Liver (tissue), 9 donors: Measurements from ENCODE around the gene SNX6. TPM values are rescaled to one million over a fixed set of nuclear protein-coding genes. Genes with fewer than 3 reads are reported as not detected.

Experiments used
- DNase-seq: peaks from one replicate; pipeline ENCODE4 v3.0.0-alpha.2; 2017; ENCODE audit warnings: low spot score
- H3K27ac ChIP-seq, 2 donors: one replicate each; pipeline ENCODE4 v1.7.0; 2013; ENCODE audit warnings: inconsistent platforms in 2 of 2, low read length in 2 of 2, control low read depth in 1 of 2, low read depth in 1 of 2, mild to moderate bottlenecking in 1 of 2
- H3K27me3 ChIP-seq, 4 donors: one replicate each; pipeline versions ENCODE4 v1.6.1 to v1.7.0; 2013; ENCODE audit warnings: low read length in 3 of 4, inconsistent platforms in 1 of 4, mild to moderate bottlenecking in 1 of 4, moderate library complexity in 1 of 4; ENCODE audit not compliant: control insufficient read depth in 4 of 4, insufficient read depth in 4 of 4
- H3K36me3 ChIP-seq, 4 donors: one replicate each; pipeline versions ENCODE4 v1.6.1 to v1.7.0; 2013; ENCODE audit warnings: low read length in 3 of 4, mild to moderate bottlenecking in 3 of 4, low read depth in 1 of 4, moderate library complexity in 1 of 4; ENCODE audit not compliant: control insufficient read depth in 4 of 4, insufficient read depth in 3 of 4
- H3K4me1 ChIP-seq, 4 donors: one replicate each; pipeline versions ENCODE4 v1.6.1 to v1.7.0; 2013; ENCODE audit warnings: low read length in 3 of 4, mild to moderate bottlenecking in 3 of 4, moderate library complexity in 1 of 4; ENCODE audit not compliant: control insufficient read depth in 4 of 4, insufficient read depth in 4 of 4
- H3K4me3 ChIP-seq, 3 donors: one replicate each; pipeline versions ENCODE4 v1.6.1 to v1.7.0; 2013; ENCODE audit warnings: low read length in 3 of 3, control low read depth in 1 of 3, low read depth in 1 of 3, mild to moderate bottlenecking in 1 of 3
- H3K9ac ChIP-seq, 2 donors: one replicate each; pipeline ENCODE4 v1.7.0; 2013; ENCODE audit warnings: low read length in 2 of 2, mild to moderate bottlenecking in 2 of 2, moderate library complexity in 2 of 2, control low read depth in 1 of 2, low read depth in 1 of 2
- H3K9me3 ChIP-seq, 4 donors: one replicate each; pipeline versions ENCODE4 v1.6.1 to v1.7.0; 2013; ENCODE audit warnings: low read length in 3 of 4; ENCODE audit not compliant: control insufficient read depth in 4 of 4
- ATF3 ChIP-seq: IDR thresholded peaks from 2 replicates; pipeline ENCODE4 v1.6.1; 2016; ENCODE audit warnings: antibody characterized with exemption
- CTCF ChIP-seq: fragments of 150-350 bp; IDR thresholded peaks from 2 replicates; pipeline ENCODE4 v1.5.1; 2017; ENCODE audit warnings: improper control_type of control experiment, low read depth, low read length; ENCODE audit not compliant: missing input control
- EGR1 ChIP-seq, 2 donors: IDR thresholded peaks; 2 replicates each; pipeline ENCODE4 v1.6.1; 2016 to 2018; ENCODE audit warnings: antibody characterized with exemption in 2 of 2, low read depth in 2 of 2
- FOXA1 ChIP-seq: IDR thresholded peaks from 2 replicates; pipeline ENCODE4 v1.6.1; 2016; ENCODE audit warnings: antibody characterized with exemption
- FOXA2 ChIP-seq: IDR thresholded peaks from 2 replicates; pipeline ENCODE4 v1.6.1; 2016; ENCODE audit warnings: antibody characterized with exemption
- GABPA ChIP-seq, 2 donors: IDR thresholded peaks in 1 of 2; conservative IDR thresholded peaks in 1 of 2; 2 replicates each; pipeline ENCODE4 v1.6.1; 2016; ENCODE audit warnings: antibody characterized with exemption in 2 of 2, mild to moderate bottlenecking in 1 of 2, moderate library complexity in 1 of 2
- HNF4A ChIP-seq, 2 donors: conservative IDR thresholded peaks; 2 replicates each; pipeline ENCODE4 v1.6.1; 2016; ENCODE audit warnings: antibody characterized with exemption in 2 of 2, mild to moderate bottlenecking in 2 of 2
- HNF4G ChIP-seq: IDR thresholded peaks from 2 replicates; pipeline ENCODE4 v1.6.1; 2016; ENCODE audit warnings: antibody characterized with exemption
- JUND ChIP-seq, 2 donors: IDR thresholded peaks; 2 replicates each; pipeline ENCODE4 v1.6.1; 2016; ENCODE audit warnings: antibody characterized with exemption in 2 of 2
- MAX ChIP-seq: IDR thresholded peaks from 2 replicates; pipeline ENCODE4 v1.6.1; 2016; ENCODE audit warnings: antibody characterized with exemption
- NR2F2 ChIP-seq: IDR thresholded peaks from 2 replicates; pipeline ENCODE4 v1.6.1; 2016; ENCODE audit warnings: antibody characterized with exemption
- RAD21 ChIP-seq, 2 donors: IDR thresholded peaks; 2 replicates each; pipeline ENCODE4 v1.6.1; 2016; ENCODE audit warnings: antibody characterized with exemption in 2 of 2, mild to moderate bottlenecking in 2 of 2
- REST ChIP-seq: IDR thresholded peaks from 2 replicates; pipeline ENCODE4 v1.6.1; 2016; ENCODE audit warnings: antibody characterized with exemption, mild to moderate bottlenecking
- RXRA ChIP-seq, 2 donors: IDR thresholded peaks; 2 replicates each; pipeline ENCODE4 v1.6.1; 2017 to 2018; ENCODE audit warnings: antibody characterized with exemption in 2 of 2, mild to moderate bottlenecking in 1 of 2
- SP1 ChIP-seq: IDR thresholded peaks from 2 replicates; pipeline ENCODE4 v1.6.1; 2018; ENCODE audit warnings: antibody characterized with exemption, mild to moderate bottlenecking
- TAF1 ChIP-seq: conservative IDR thresholded peaks from 2 replicates; pipeline ENCODE4 v1.6.1; 2016; ENCODE audit warnings: antibody characterized with exemption, mild to moderate bottlenecking
- YY1 ChIP-seq: IDR thresholded peaks from 2 replicates; pipeline ENCODE4 v1.6.1; 2016; ENCODE audit warnings: antibody characterized with exemption, mild to moderate bottlenecking
- ZBTB33 ChIP-seq: IDR thresholded peaks from 2 replicates; pipeline ENCODE4 v1.6.1; 2016; ENCODE audit warnings: antibody characterized with exemption
- WGBS: extraction: QIAGEN DNeasy Blood & Tissue Kit; methylation state at CpG from one replicate; pipeline ENCODE4 v1.1.7; 2013; 5-methylcytosine and 5-hydroxymethylcytosine counted together
- polyA plus RNA-seq, 2 donors: library from polyadenylated mRNA; stranded (reverse) in 1 of 2; unstranded in 1 of 2; fragments of 200-250 nt in 1 of 2; fragments of >200 nt in 1 of 2; fragmentation: Nextera tagmentation in 1 of 2; extraction: Ambion mirVana in 1 of 2; gene quantifications; one replicate each; pipeline versions ENCODE4 v1.2.1 to v1.2.3, GENCODE V29; 2013 to 2015
- total RNA-seq, 2 donors: library from RNA; depleted of rRNA; stranded (reverse); fragments of >200 nt; gene quantifications; one replicate each; pipeline ENCODE4 v1.2.3, GENCODE V29; 2014
- donor health status: healthy.
- donor health status: healthy.
- donor health status: healthy.
- donor health status: healthy.
- donor health status: healthy.

Gene SNX6
- total and polyA plus RNA-seq, 4 donors: 23.5 to 62.2 (median 42.0) TPM

- no peaks in the 10 kb centered on the region for H3K27me3 ChIP-seq
- no peak overlapping the region for H3K9ac ChIP-seq
- peaks cover 2 to 7% (median 4%) of the 10 kb centered on the region in 4 donors for H3K36me3 ChIP-seq
- 97% methylated on average over 4 of the region's 4 CpGs for WGBS
- H3K4me3 ChIP-seq: no peak overlapping the region
- no peak for DNase-seq
- H3K27ac ChIP-seq: no peak overlapping the region
- TF ChIP-seq RXRA (IDR thresholded peaks at IDR 0.05) (no peak), TAF1 (no peak), RAD21 (IDR thresholded peaks at IDR 0.05) (no peak), REST (no peak), ATF3 (no peak), JUND (IDR thresholded peaks at IDR 0.05) (no peak), YY1 (no peak)
- no peaks in the 10 kb centered on the region for H3K9me3 ChIP-seq
- no peaks in the 10 kb centered on the region for H3K4me1 ChIP-seq
Measured at GRCh38 chr14:34614638-34615037, 15.3 kb downstream of the SNX6 start.

- no peak overlapping the region for H3K4me3 ChIP-seq
- H3K9ac ChIP-seq: no peak overlapping the region
- no peaks in the 10 kb centered on the region for H3K9me3 ChIP-seq
- H3K4me1 ChIP-seq: no peaks in the 10 kb centered on the region
- TF ChIP-seq ZBTB33 (no peak), RAD21 (IDR thresholded peaks at IDR 0.05) (no peak), SP1 (no peak), MAX (no peak), FOXA1 (no peak), YY1 (no peak), NR2F2 (no peak), TAF1 (no peak), JUND (IDR thresholded peaks at IDR 0.05) (no peak), REST (no peak), GABPA (IDR thresholded peaks at IDR 0.05 in 1 of 2, conservative IDR thresholded peaks at IDR 0.05 in 1 of 2) (no peak), CTCF (no peak), HNF4G (no peak), EGR1 (IDR thresholded peaks at IDR 0.05; ENCODE audit: low read depth in 2 of 2) (no peak), RXRA (IDR thresholded peaks at IDR 0.05) (no peak), FOXA2 (no peak), HNF4A (conservative IDR thresholded peaks at IDR 0.05) (no peak), ATF3 (no peak)
- DNase-seq: no peak
- no peak overlapping the region for H3K27ac ChIP-seq
- no peaks in the 10 kb centered on the region for H3K27me3 ChIP-seq
- H3K36me3 ChIP-seq: peaks cover 7 to 21% (median 16%) of the 10 kb centered on the region in 4 donors
- 69% methylated on average over 3 of the region's 3 CpGs for WGBS
Measured at GRCh38 chr14:34610101-34610500, 19.8 kb downstream of the SNX6 start.
